ENCODE results near the gene OR56B1.
A peak's percentile ranks its signal among the peaks of the same experiment; 100 is the strongest.
"Not testable (repeated sequence)": the region's sequence is repeated elsewhere in the genome, so short reads cannot be mapped to it uniquely, and the experiment has no call there.

OR56B1 gene, protein sequence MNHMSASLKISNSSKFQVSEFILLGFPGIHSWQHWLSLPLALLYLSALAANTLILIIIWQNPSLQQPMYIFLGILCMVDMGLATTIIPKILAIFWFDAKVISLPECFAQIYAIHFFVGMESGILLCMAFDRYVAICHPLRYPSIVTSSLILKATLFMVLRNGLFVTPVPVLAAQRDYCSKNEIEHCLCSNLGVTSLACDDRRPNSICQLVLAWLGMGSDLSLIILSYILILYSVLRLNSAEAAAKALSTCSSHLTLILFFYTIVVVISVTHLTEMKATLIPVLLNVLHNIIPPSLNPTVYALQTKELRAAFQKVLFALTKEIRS

DNA sequence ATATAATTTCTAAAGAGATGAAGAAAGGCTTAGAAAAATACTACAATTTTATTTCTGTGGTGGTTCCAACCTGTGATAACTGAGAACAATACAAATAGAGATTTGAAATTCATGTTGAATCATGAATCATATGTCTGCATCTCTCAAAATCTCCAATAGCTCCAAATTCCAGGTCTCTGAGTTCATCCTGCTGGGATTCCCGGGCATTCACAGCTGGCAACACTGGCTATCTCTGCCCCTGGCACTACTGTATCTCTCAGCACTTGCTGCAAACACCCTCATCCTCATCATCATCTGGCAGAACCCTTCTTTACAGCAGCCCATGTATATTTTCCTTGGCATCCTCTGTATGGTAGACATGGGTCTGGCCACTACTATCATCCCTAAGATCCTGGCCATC is at the start of gene OR56B1:
OR56B1 (plus strand) TSS at position 53 of the 400 bp plus-strand sequence; CDS start at position 122, 69 bp downstream.
- Histone ChIP-seq H3K4me3 (ENCODE audit: low read depth in 1 of 5, low read length in 5 of 5) (no peak within 1 kb of the TSS), H3K27ac (ENCODE audit: low read depth, low read length) (no peak within 1 kb of the TSS), H3K9ac (ENCODE audit: low read length in 5 of 5) (no peak within 1 kb of the TSS), H3K4me1 (ENCODE audit: control insufficient read depth in 5 of 5, insufficient read depth in 5 of 5, low read length in 5 of 5) (no peaks in the 10 kb centered on the region), H3K27me3 (ENCODE audit: control insufficient read depth in 5 of 5, insufficient read depth in 4 of 5, low read length in 5 of 5) (peaks cover 0 to 2% (median 0%) of the 10 kb centered on the region in 5 donors), H3K9me3 (ENCODE audit: control insufficient read depth in 5 of 5, low read length in 5 of 5) (peaks cover 0 to 4% (median 1%) of the 10 kb centered on the region in 5 donors), H3K36me3 (ENCODE audit: control insufficient read depth in 5 of 5, insufficient read depth in 5 of 5, low read length in 5 of 5) (no peaks in the 10 kb centered on the region)

DNA sequence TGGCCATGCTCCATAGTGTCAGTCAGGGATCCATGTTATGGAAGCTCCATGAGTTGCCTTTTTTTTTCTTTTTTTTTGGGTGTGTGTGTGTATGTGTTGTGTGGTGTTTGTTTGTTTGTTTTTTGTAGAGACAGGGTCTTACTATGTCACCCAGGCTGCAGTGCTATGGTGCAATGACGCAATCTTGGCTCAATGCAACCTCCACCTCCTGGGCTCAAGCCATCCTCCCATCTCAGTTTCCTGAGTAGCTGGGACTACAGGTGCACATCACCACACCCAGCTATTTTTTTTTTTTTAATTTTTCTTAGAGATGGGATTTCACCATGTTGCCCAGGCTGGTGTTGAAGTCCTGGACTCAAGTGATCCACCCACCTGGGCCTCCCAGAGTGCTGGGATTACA is 47.8 kb upstream of the OR56B1 start:
- H3K4me3 ChIP-seq (ENCODE audit: low read depth in 1 of 5, low read length in 5 of 5), result no peak overlapping the region
- H3K9me3 ChIP-seq (ENCODE audit: control insufficient read depth in 5 of 5, low read length in 5 of 5), result peaks cover 0 to 2% (median 0%) of the 10 kb centered on the region in 5 donors
- H3K9ac ChIP-seq (ENCODE audit: low read length in 5 of 5), result no peak overlapping the region
- H3K4me1 ChIP-seq (ENCODE audit: control insufficient read depth in 5 of 5, insufficient read depth in 5 of 5, low read length in 5 of 5), result peaks cover 13 to 50% (median 25%) of the 10 kb centered on the region in 5 donors
- H3K27me3 ChIP-seq (ENCODE audit: control insufficient read depth in 5 of 5, insufficient read depth in 4 of 5, low read length in 5 of 5), result peaks cover 0 to 5% (median 0%) of the 10 kb centered on the region in 5 donors
- H3K27ac ChIP-seq (ENCODE audit: low read depth, low read length), result no peak overlapping the region
- H3K36me3 ChIP-seq (ENCODE audit: control insufficient read depth in 5 of 5, insufficient read depth in 5 of 5, low read length in 5 of 5), result no peaks in the 10 kb centered on the region

DNA sequence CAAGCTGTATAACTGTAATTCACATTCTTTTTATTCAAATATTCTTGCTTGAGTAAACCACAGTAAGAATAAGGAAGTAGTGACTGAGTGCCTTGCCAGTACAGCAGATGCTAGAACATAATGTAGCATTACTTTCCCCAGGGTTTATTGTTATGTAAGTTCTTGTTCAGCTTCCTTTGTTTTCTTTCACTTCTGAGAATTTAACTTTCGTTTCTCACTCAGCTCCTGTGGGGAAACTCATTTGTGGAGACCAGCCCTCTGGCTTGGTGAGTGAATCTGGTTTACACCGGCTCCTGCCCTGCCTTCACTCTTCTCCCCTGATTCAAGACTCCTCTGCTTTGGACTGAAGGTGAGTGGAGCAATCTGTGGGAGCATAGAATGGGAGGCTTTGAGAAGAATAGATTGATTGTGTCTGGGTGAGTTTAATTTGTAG is 46.7 kb upstream of the OR56B1 start, which contains the start of gene TRIM22:
TRIM22 (plus strand) TSS at position 240 of the 433 bp plus-strand sequence. CDS start 6,443 bp downstream, outside the sequence.
- H3K27me3 ChIP-seq (ENCODE audit: control insufficient read depth in 5 of 5, insufficient read depth in 4 of 5, low read length in 5 of 5), result peaks cover 0 to 5% (median 0%) of the 10 kb centered on the region in 5 donors
- peaks cover 0 to 2% (median 0%) of the 10 kb centered on the region in 5 donors for H3K9me3 ChIP-seq (ENCODE audit: control insufficient read depth in 5 of 5, low read length in 5 of 5)
- H3K4me3 ChIP-seq (ENCODE audit: low read depth in 1 of 5, low read length in 5 of 5), result peak within 1 kb of the TSS; percentile 63 to 82 (median 74)
- H3K4me1 ChIP-seq (ENCODE audit: control insufficient read depth in 5 of 5, insufficient read depth in 5 of 5, low read length in 5 of 5), result peaks cover 9 to 43% (median 17%) of the 10 kb centered on the region in 5 donors
- peak within 1 kb of the TSS; percentile 86 for H3K27ac ChIP-seq (ENCODE audit: low read depth, low read length)
- H3K9ac ChIP-seq (ENCODE audit: low read length in 5 of 5), result peak within 1 kb of the TSS; percentile 45 to 85 (median 81)
- no peaks in the 10 kb centered on the region for H3K36me3 ChIP-seq (ENCODE audit: control insufficient read depth in 5 of 5, insufficient read depth in 5 of 5, low read length in 5 of 5)

DNA sequence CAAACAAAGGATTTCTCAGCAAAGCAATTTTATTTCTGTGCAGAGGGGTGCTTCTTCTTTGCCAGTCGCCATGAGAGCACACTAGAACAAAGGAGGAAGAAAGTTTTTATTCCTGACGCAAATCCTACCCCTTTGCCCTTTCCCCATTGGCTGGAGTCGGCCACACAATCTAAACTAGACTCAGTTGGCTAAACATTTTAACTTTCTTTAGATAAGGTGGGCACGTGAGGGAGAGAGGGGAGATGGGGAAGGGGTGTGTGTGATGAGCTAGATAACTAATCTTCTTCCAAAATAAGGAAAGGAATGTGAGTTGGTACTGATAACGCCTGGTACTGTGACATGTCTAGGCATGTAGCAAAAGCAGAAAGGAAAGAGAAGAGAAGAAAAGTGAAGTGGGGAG is 46.0 kb upstream of the OR56B1 start:
- Histone ChIP-seq H3K4me3 (ENCODE audit: low read depth in 1 of 5, low read length in 5 of 5) (peak overlapping the region; percentile 63 to 82 (median 74)), H3K9me3 (ENCODE audit: control insufficient read depth in 5 of 5, low read length in 5 of 5) (no peaks in the 10 kb centered on the region), H3K27me3 (ENCODE audit: control insufficient read depth in 5 of 5, insufficient read depth in 4 of 5, low read length in 5 of 5) (peaks cover 0 to under 1% (median 0%) of the 10 kb centered on the region in 5 donors), H3K36me3 (ENCODE audit: control insufficient read depth in 5 of 5, insufficient read depth in 5 of 5, low read length in 5 of 5) (no peaks in the 10 kb centered on the region), H3K9ac (ENCODE audit: low read length in 5 of 5) (peak overlapping the region; percentile 45 to 85 (median 81)), H3K27ac (ENCODE audit: low read depth, low read length) (peak overlapping the region; percentile 86), H3K4me1 (ENCODE audit: control insufficient read depth in 5 of 5, insufficient read depth in 5 of 5, low read length in 5 of 5) (peaks cover 3 to 38% (median 15%) of the 10 kb centered on the region in 5 donors)

DNA sequence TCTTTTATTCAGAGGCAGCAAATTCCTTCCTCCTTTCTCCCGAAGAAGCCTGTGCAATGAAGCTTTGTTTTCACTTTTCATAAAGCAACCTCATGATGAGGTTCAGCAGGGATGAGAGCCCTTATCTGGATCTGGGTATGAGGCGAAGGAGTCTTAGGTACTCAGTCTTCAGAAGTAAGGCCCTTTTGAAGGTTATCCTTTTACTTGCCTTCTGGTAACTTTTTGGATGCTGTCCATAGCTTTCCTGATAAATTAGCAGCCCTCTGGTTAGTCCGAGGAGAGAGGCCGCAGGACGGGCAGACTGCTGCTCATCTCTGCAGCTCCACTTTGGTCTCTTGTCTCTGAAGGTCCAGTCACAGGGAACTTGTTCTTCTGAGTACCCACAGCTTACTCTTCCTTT is 45.5 kb upstream of the OR56B1 start:
- Histone ChIP-seq H3K9ac (ENCODE audit: low read length in 5 of 5) (peak overlapping the region; percentile 45 to 85 (median 81)), H3K9me3 (ENCODE audit: control insufficient read depth in 5 of 5, low read length in 5 of 5) (no peaks in the 10 kb centered on the region), H3K4me3 (ENCODE audit: low read depth in 1 of 5, low read length in 5 of 5) (peak overlapping the region; percentile 63 to 82 (median 74)), H3K27ac (ENCODE audit: low read depth, low read length) (peak overlapping the region; percentile 86), H3K4me1 (ENCODE audit: control insufficient read depth in 5 of 5, insufficient read depth in 5 of 5, low read length in 5 of 5) (peaks cover 2 to 36% (median 13%) of the 10 kb centered on the region in 5 donors), H3K27me3 (ENCODE audit: control insufficient read depth in 5 of 5, insufficient read depth in 4 of 5, low read length in 5 of 5) (no peaks in the 10 kb centered on the region), H3K36me3 (ENCODE audit: control insufficient read depth in 5 of 5, insufficient read depth in 5 of 5, low read length in 5 of 5) (no peaks in the 10 kb centered on the region)

DNA sequence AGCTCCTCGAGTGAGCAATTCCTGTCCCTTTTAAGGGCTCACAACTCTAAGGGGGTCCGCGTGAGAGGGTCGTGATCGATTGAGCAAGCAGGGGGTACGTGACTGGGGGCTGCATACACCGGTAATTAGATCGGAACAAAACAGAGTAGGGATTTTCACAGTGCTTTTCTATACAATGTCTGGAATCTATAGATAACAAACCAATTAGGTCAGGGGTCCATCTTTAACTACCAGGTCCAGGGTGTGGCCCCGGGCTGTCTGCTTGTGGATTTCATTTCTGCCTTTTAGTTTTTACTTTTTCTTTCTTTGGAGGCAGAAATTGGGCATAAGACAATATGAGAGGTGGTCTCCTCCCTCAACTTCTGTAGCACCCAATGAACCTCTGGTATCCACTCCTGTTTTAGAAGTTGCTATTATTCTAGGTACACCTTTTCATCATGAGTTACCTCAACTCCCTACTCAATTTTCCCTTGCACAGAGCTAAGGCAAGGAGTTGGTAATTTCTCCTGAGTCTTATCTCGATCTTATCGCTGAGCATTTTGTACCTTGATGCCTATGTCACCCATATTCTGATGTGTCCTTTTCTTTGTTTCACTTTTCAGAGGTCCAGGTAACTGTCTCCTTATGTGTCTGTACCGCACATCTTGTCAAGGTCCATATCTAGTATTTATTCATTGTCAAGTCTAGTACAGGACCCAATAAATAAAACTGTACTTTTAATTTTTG is 44.8 kb upstream of the OR56B1 start:
- H3K36me3 ChIP-seq (ENCODE audit: control insufficient read depth in 5 of 5, insufficient read depth in 5 of 5, low read length in 5 of 5); H3K27me3 ChIP-seq (ENCODE audit: control insufficient read depth in 5 of 5, insufficient read depth in 4 of 5, low read length in 5 of 5); H3K9me3 ChIP-seq (ENCODE audit: control insufficient read depth in 5 of 5, low read length in 5 of 5): not testable (repeated sequence)
- peaks cover 2 to 36% (median 13%) of the 10 kb centered on the region in 5 donors for H3K4me1 ChIP-seq (ENCODE audit: control insufficient read depth in 5 of 5, insufficient read depth in 5 of 5, low read length in 5 of 5)
- H3K27ac ChIP-seq (ENCODE audit: low read depth, low read length), result peak overlapping the region; percentile 86
- peak overlapping the region; percentile 63 to 82 (median 74) for H3K4me3 ChIP-seq (ENCODE audit: low read depth in 1 of 5, low read length in 5 of 5)
- H3K9ac ChIP-seq (ENCODE audit: low read length in 5 of 5), result peak overlapping the region in 4 of 5 donors; percentile 45 to 85 (median 76)

DNA sequence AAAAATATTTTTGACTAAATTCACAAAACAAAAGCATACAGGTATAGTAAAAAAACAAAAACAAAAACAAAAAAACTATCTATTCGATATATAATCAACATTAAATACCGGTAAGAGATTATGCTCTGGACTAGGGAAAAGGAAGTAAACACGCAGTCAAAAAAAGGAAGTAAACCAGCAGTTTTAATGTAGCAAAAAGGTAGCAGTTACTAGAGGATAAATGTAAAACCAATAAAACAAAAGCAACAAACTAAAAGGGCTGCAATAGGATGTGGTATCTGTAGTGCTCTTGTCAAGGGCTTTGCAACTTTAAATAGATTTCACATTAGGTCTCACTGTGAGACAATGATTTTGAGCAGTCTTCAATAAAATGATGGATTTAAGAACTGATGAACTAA is 44.3 kb upstream of the OR56B1 start:
- H3K27ac ChIP-seq (ENCODE audit: low read depth, low read length), result no peak overlapping the region
- no peaks in the 10 kb centered on the region for H3K9me3 ChIP-seq (ENCODE audit: control insufficient read depth in 5 of 5, low read length in 5 of 5)
- peaks cover 2 to 36% (median 13%) of the 10 kb centered on the region in 5 donors for H3K4me1 ChIP-seq (ENCODE audit: control insufficient read depth in 5 of 5, insufficient read depth in 5 of 5, low read length in 5 of 5)
- H3K36me3 ChIP-seq (ENCODE audit: control insufficient read depth in 5 of 5, insufficient read depth in 5 of 5, low read length in 5 of 5), result peaks cover 6 to 10% (median 9%) of the 10 kb centered on the region in 5 donors
- no peaks in the 10 kb centered on the region for H3K27me3 ChIP-seq (ENCODE audit: control insufficient read depth in 5 of 5, insufficient read depth in 4 of 5, low read length in 5 of 5)
- peak overlapping the region; percentile 63 to 82 (median 74) for H3K4me3 ChIP-seq (ENCODE audit: low read depth in 1 of 5, low read length in 5 of 5)
- peak overlapping the region in 1 of 5 donors; percentile 55 for H3K9ac ChIP-seq (ENCODE audit: low read length in 5 of 5)

DNA sequence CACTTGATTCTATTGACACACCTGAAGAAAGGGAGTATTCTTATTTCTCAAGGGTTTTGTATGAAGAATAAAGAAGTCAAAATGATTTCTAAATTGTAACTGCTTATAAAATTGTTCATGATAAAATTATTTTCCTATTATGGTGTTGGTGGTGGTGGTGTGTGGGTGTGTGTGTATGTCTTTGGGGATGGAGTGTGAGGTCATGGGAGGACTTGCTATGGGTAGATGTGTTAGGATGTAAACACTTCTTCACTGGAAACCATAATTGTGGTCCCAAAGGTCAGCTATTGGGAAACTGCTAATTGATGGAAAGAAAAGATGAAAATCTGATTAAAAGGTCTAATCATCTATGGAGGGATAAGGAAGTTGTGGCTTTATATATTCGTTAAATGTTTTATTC is 41.6 kb upstream of the OR56B1 start:
- Histone ChIP-seq H3K27ac (ENCODE audit: low read depth, low read length) (no peak overlapping the region), H3K27me3 (ENCODE audit: control insufficient read depth in 5 of 5, insufficient read depth in 4 of 5, low read length in 5 of 5) (no peaks in the 10 kb centered on the region), H3K9me3 (ENCODE audit: control insufficient read depth in 5 of 5, low read length in 5 of 5) (no peaks in the 10 kb centered on the region), H3K4me3 (ENCODE audit: low read depth in 1 of 5, low read length in 5 of 5) (no peak overlapping the region), H3K4me1 (ENCODE audit: control insufficient read depth in 5 of 5, insufficient read depth in 5 of 5, low read length in 5 of 5) (peaks cover 2 to 27% (median 12%) of the 10 kb centered on the region in 5 donors), H3K9ac (ENCODE audit: low read length in 5 of 5) (no peak overlapping the region), H3K36me3 (ENCODE audit: control insufficient read depth in 5 of 5, insufficient read depth in 5 of 5, low read length in 5 of 5) (peaks cover 10 to 28% (median 26%) of the 10 kb centered on the region in 5 donors)

DNA sequence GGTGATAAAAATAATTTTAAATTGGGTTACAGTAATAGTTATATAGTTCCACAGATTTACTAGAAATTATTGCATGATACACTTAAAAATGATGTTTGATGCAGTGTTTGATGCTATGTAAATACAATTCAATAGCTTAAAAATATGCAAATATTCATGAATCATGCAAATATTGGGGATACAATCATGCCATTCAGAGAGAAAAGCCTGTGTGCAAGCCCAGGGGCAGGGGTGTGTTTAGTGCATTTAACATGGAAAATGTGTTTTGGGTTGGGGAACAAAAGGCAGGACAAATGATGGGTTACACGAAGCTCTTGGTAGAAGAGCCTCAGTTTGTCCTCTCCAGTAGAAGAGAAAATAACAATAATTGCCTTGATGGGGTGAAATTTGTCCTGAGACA is 40.7 kb upstream of the OR56B1 start:
- no peaks in the 10 kb centered on the region for H3K27me3 ChIP-seq (ENCODE audit: control insufficient read depth in 5 of 5, insufficient read depth in 4 of 5, low read length in 5 of 5)
- H3K4me1 ChIP-seq (ENCODE audit: control insufficient read depth in 5 of 5, insufficient read depth in 5 of 5, low read length in 5 of 5), result peaks cover 0 to 19% (median 7%) of the 10 kb centered on the region in 5 donors
- no peak overlapping the region for H3K4me3 ChIP-seq (ENCODE audit: low read depth in 1 of 5, low read length in 5 of 5)
- H3K9me3 ChIP-seq (ENCODE audit: control insufficient read depth in 5 of 5, low read length in 5 of 5), result no peaks in the 10 kb centered on the region
- no peak overlapping the region for H3K27ac ChIP-seq (ENCODE audit: low read depth, low read length)
- H3K36me3 ChIP-seq (ENCODE audit: control insufficient read depth in 5 of 5, insufficient read depth in 5 of 5, low read length in 5 of 5), result peaks cover 10 to 28% (median 26%) of the 10 kb centered on the region in 5 donors
- H3K9ac ChIP-seq (ENCODE audit: low read length in 5 of 5), result no peak overlapping the region

Measured in subcutaneous abdominal adipose tissue (tissue), 5 donors.